HG03095 (cell line): ENCODE results near the gene PMM2.
"Not testable (repeated sequence)": the region's sequence is repeated elsewhere in the genome, so short reads cannot be mapped to it uniquely, and the experiment has no call there.

ENCODE experiments used
- ATAC-seq: cut with Tn5 transposase; IDR thresholded peaks from one replicate; pipeline ENCODE4 v1.9.1; 2021; ENCODE audit warnings: moderate library complexity; ENCODE audit not compliant: unreplicated experiment

The PMM2 gene

GRCh38 chr16:8797364-8798173, at the start of gene PMM2, which contains the start of gene TMEM186:
Gene PMM2 (plus strand): TSS chr16:8797839. CDS start chr16:8797883, 44 bp downstream.
Gene TMEM186 (minus strand): TSS chr16:8797639. CDS start chr16:8797614, 25 bp downstream.
- ATAC-seq, result peak; percentile 94

GRCh38 chr16:8748944-8749343, 48.7 kb upstream of the PMM2 start:
- not testable (repeated sequence) for ATAC-seq

DNA sequence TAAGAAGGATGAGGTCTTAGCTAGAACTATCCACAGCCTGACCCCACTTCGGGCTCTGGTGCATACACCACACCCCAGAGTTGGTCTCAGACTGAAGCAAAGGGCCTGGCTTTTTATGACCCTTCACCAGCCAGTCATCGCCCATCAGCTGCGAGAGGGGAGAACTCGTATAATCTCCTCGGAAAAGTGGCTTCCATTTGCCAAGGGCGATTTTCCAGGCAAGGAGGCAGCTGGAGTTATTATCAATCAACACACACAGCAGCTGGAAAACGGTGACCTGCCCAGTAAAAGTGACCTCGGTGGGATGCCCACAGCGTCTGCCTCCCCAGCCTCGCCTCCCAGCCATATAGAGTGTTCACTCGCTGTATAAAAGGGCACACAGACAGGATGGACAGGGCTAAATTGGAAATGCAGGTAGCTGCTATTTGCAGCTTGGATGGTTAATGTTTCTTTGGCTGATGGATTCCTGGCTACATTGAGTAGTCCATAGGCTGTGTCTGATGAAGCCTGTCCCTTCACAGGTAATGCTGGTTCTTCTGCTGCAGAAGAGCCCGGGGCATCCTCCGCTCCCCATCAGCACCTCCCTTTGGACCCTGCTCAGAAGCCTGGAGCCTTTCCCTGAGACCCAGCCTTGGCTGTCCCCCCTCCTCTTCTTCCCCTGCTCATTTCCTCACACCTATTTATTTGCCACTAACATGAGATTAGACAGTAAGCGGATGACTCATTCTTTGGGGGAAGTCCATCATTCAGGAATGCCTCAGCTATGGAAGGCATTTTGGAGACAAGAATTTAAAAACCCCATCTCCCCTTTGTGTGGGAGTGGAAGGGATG, 45.9 kb upstream of the PMM2 start:
- ATAC-seq, result no peak

DNA sequence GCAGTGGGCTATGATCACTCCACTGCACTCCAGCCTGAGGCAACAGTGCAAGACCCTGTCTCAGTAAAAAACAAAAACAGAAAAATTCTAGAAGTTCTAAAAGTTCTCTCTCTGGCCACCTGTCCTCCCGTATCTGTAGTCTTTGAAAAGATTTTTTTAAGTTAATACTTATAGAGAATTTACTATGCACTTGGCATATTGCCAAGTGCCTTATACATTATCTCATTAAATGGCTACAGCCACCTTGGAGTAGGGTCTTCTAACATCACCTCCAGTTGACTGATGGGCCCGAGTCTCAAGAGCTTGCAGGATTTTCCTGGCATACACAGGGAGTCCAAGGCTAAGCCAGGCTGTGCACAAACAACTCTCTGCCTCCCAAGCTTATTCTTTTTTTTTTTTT, 44.9 kb upstream of the PMM2 start:
- no peak for ATAC-seq

- ATAC-seq, result no peak
Observed at GRCh38 chr16:8753416-8754054, 44.1 kb upstream of the PMM2 start.

- no peak for ATAC-seq
Observed at GRCh38 chr16:8756755-8757154, 40.9 kb upstream of the PMM2 start.

- ATAC-seq, result no peak
Observed at GRCh38 chr16:8758022-8758421, 39.6 kb upstream of the PMM2 start.

GRCh38 chr16:8760021-8760420, 37.6 kb upstream of the PMM2 start:
- ATAC-seq, result no peak

DNA sequence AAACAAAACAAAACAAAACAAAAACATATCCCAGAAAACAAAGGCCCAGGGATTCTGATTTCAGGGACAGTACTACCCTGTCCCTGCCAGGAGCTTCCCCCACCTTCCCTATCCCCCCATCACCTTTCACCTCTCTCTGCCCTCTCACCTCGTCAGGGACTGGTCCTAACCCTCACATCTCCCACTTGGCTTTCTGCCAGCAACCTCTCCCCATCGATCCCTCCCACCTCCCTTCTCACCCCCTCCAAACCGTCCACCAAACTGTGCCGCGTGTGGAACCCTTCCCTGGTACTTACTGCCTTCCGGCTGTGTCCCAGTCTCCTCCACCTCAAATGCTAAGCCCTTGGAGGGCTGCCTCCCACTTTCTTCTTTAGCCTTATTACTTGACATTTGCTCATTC, 36.6 kb upstream of the PMM2 start:
- no peak for ATAC-seq

- no peak for ATAC-seq
Observed at GRCh38 chr16:8762254-8762653, 35.4 kb upstream of the PMM2 start.

DNA sequence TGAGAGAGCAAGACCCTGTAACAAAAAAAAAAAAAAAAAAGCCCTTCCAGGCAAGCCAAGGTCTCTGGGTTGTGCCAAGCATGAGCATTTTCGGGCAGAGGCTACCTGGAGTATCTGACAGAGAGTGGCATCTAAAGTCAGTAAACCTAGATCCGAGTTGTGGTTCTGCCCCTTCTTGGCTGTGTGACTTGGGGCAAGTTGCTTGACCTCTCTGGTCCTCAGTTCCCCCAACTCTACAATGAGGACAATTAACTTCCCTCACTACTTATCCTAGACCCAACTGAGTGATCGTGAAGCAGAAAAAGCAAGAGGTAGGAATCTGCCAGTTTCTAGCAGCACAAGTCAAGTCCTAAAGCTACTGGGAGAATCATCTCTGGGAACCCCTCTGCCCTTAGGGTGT, 34.6 kb upstream of the PMM2 start:
- no peak for ATAC-seq

- no peak for ATAC-seq
Observed at GRCh38 chr16:8763899-8764298, 33.7 kb upstream of the PMM2 start.

DNA sequence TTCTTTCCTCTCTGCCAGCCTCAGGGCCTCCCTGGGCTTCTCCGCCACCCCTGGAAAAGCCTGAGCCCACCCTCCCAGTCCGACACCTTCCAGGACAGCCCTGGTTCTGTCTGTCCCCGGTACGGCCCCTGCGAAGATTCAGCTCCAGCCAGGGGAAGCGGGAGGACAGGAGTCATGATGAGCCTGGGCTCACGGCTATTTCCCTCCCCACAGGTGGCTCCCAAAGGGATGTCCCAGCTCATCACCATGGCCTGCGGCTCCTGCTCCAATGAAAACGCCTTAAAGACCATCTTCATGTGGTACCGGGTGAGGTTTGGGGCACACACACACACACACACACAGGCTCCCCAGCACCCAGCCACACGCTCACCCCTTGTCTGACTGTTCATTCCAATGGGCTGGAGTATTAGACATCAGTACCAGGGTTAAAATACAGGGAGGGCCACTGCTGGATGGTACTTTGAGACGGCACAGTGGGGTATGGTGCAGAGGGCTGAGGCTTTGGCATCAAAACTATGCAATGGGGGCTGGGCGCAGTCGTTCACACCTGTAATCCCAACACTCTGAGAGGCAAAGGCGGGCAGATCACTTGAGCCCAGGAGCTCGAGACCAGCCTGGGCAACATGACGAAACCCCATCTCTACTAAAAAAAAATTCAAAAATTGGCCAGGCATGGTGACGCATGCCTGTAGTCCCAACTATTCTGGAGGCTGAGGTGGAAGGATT, 33.0 kb upstream of the PMM2 start:
- ATAC-seq, result no peak

GRCh38 chr16:8767176-8767575, 30.5 kb upstream of the PMM2 start:
- ATAC-seq, result no peak

DNA sequence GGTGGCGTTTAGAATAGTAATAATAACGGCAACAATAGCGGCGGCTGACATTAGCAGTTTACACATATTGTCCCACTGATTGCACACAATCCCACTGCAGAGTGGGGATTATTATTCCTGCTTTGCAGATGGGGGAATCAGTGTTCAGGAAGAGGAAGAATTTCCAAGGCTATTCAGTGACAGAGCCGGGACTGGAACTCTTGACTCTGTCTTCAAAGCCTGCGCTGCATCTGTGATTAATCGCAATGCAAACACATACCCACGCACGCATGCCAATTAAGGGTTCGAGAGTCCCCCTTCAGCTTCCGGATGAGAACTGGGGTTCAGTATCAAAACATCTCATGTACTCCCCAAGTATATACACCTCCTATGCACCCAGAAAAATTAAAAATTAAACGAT, 29.4 kb upstream of the PMM2 start:
- no peak for ATAC-seq

DNA sequence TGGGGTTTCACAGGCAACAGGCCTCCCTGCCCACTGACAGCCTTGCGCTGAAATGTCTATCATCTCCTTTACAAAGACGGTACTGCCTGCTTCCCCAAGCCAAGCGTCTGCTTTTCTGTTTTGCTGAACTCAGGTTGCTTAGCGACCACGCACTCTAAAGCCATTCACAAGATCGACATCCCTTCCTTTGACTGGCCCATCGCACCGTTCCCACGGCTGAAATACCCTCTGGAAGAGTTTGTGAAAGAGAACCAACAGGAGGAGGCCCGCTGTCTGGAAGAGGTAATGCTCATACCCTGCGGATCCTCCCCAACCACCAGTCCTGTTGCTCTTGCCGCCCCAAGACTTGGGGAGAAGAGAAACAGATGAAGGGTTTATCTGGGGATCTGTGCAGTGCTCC, 28.9 kb upstream of the PMM2 start:
- no peak for ATAC-seq

DNA sequence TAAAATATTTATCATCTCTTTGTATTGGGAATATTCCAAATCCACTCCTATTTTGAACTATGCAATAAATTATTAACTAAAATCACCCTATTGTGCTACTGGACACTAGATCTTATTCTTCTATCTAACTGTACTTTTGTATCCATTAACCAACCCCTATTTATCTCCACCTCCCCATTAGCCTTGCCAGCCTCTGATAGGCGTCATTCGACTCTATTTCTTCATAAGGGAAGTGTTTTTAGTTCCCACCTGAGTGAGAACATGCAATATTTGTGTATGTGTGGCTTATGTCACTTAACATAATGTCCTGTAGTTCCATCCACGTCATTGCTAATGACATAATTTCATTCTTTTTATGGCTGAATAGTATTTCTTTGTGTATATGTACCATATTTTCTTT, 24.1 kb upstream of the PMM2 start:
- no peak for ATAC-seq

GRCh38 chr16:8774208-8774607, 23.4 kb upstream of the PMM2 start:
- ATAC-seq, result no peak

- no peak for ATAC-seq
Observed at GRCh38 chr16:8775359-8775758, 22.3 kb upstream of the PMM2 start.

GRCh38 chr16:8776129-8776584, 21.5 kb upstream of the PMM2 start:
- no peak for ATAC-seq

DNA sequence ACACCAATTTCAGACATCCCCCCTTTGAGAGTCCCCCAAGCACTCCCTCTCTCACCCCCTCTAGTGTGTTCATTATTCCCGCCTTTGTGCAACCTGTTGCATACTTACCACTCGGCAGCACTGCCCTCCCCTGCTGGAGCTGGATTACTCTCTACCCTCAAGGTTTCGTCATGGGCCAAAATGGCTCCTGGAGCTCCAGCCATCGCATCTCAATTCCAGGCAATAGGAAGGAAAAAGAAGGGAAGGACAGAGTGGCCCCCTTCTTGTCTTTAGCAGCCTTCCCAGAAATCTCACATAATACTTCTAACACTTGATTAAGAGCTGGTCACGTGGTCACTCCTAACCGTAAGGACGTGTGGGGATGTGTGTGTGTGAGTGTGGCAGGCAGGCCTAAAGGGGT, 20.4 kb upstream of the PMM2 start:
- ATAC-seq, result no peak
